GM21526 (cell line): ENCODE results near the gene TUBG1.

Source experiments
- ATAC-seq: cut with Tn5 transposase; IDR thresholded peaks from one replicate; pipeline ENCODE4 v1.9.1; 2021; ENCODE audit warnings: moderate library complexity; ENCODE audit not compliant: unreplicated experiment, low FRiP score

TUBG1 gene

GRCh38 chr17:42578282-42578869 lies 31.1 kb upstream of the TUBG1 start:
- ATAC-seq: peak; percentile 54

GRCh38 chr17:42579794-42580551 lies 29.5 kb upstream of the TUBG1 start:
- ATAC-seq: no peak

- ATAC-seq: no peak
Measured at GRCh38 chr17:42581744-42582270, 27.7 kb upstream of the TUBG1 start.

- ATAC-seq: no peak
Measured at GRCh38 chr17:42584880-42585279, 24.6 kb upstream of the TUBG1 start.

- ATAC-seq: no peak
Measured at GRCh38 chr17:42585353-42585752, 24.1 kb upstream of the TUBG1 start.

GRCh38 chr17:42586514-42587230 lies 22.8 kb upstream of the TUBG1 start:
- no peak for ATAC-seq

GRCh38 chr17:42590886-42591285 lies 18.6 kb upstream of the TUBG1 start:
- no peak for ATAC-seq

GRCh38 chr17:42591411-42591810 lies 18.1 kb upstream of the TUBG1 start:
- no peak for ATAC-seq

- ATAC-seq: no peak
Measured at GRCh38 chr17:42596386-42596785, 13.1 kb upstream of the TUBG1 start.

- no peak for ATAC-seq
Measured at GRCh38 chr17:42598905-42599304, 10.6 kb upstream of the TUBG1 start.

- ATAC-seq: no peak
Measured at GRCh38 chr17:42603318-42603717, 6.2 kb upstream of the TUBG1 start.

- no peak for ATAC-seq
Measured at GRCh38 chr17:42607769-42608168, 1.7 kb upstream of the TUBG1 start.

- ATAC-seq: no peak
Measured at GRCh38 chr17:42608305-42609181, 940 bp upstream of the TUBG1 start.

- peak; percentile 8 for ATAC-seq
Measured at GRCh38 chr17:42609814-42610801, 625 bp downstream of the TUBG1 start.

- no peak for ATAC-seq
Measured at GRCh38 chr17:42612013-42612412, 2.5 kb downstream of the TUBG1 start.

- no peak for ATAC-seq
Measured at GRCh38 chr17:42613699-42614295, 4.3 kb downstream of the TUBG1 start.

- ATAC-seq: peak; percentile 12
Measured at GRCh38 chr17:42617956-42618431, 8.5 kb downstream of the TUBG1 start.

- peak; percentile 55 for ATAC-seq
Measured at GRCh38 chr17:42618442-42619150, 9.1 kb downstream of the TUBG1 start.
